Right lobe of liver (tissue), 4 donors: ENCODE measurements around the gene MYO3B.

Experiments
- POLR2A ChIP-seq: fragments of 450-650 bp; IDR thresholded peaks from one replicate; pipeline ENCODE4 v1.6.1; 2017; ENCODE audit warnings: antibody characterized with exemption, mild to moderate bottlenecking
- TF ChIP-seq, protein P1 (sequence below), 4 donors: fragments of 200-600 bp in 3 of 4; fragments of 450-650 bp in 1 of 4; IDR thresholded peaks; one replicate each; pipeline versions ENCODE4 v1.5.1 to v1.8.0; 2016 to 2022; ENCODE audit warnings: antibody characterized with exemption in 4 of 4, mild to moderate bottlenecking in 2 of 4
- donor health status: DM: no; HTN: no; CAD: no.
- donor health status: DM: no; HTN: no; CAD: no.
- donor health status: DM: no; HTN: yes; CAD: no.

DNA sequence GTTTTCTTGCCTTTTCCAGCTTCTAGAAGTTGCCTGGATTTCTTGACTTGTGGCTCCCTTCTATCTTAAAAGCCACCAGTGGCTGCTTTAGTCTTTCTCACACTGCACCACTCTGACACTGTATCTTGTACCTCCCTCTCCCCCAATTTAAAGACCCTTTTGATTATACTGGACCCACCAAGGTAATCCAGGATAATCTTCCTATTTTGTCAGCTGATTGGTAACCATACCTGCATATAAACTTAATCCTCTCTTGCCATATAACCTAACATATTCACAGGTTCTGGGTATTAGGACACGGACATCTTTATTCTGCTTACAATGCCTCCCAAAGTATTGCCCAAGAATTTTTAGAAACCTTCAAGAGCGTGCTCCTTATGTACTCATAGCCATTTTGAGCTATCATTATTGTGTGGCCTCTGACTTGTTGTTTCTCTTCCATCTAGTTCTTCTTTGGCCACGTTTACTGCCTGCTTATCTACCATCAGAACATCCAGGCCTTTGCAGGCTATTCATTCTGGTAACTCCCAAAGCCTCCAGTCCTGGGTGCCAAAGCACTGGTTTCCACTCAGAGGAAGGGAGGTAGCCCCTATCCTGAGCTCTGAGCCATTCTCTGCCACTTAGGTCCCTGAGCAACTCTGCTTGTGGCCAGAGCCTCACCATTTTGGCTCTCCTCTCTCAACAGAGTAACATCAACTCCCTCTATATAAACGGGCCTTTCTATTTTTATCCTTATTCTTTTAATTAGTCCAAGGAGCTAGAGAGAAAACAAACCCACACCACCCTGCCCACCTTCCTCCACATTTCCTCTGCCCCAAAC lies 70.8 kb downstream of the MYO3B start:
- TF ChIP-seq, protein P1, sequence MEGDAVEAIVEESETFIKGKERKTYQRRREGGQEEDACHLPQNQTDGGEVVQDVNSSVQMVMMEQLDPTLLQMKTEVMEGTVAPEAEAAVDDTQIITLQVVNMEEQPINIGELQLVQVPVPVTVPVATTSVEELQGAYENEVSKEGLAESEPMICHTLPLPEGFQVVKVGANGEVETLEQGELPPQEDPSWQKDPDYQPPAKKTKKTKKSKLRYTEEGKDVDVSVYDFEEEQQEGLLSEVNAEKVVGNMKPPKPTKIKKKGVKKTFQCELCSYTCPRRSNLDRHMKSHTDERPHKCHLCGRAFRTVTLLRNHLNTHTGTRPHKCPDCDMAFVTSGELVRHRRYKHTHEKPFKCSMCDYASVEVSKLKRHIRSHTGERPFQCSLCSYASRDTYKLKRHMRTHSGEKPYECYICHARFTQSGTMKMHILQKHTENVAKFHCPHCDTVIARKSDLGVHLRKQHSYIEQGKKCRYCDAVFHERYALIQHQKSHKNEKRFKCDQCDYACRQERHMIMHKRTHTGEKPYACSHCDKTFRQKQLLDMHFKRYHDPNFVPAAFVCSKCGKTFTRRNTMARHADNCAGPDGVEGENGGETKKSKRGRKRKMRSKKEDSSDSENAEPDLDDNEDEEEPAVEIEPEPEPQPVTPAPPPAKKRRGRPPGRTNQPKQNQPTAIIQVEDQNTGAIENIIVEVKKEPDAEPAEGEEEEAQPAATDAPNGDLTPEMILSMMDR (IDR thresholded peaks at IDR 0.05), result no peak
- no peak for TF ChIP-seq POLR2A
